ENCODE data around the gene CHL1. TPM values are rescaled to one million over a fixed set of nuclear protein-coding genes. Genes with fewer than 3 reads are reported as not detected.

CHL1 gene
- total RNA-seq, 2 donors from 2014 or later = 6.1 to 10.5 TPM

GRCh38 chr3:263393-263792, 66.8 kb downstream of the CHL1 start:
- Histone ChIP-seq H3K9me3 (no peaks in the 10 kb centered on the region), H3K27ac (no peak overlapping the region), H3K36me3 (no peaks in the 10 kb centered on the region), H3K4me3 (no peak overlapping the region), H3K4me1 (replicated peaks) (no peaks in the 10 kb centered on the region), H3K27me3 (replicated peaks; ENCODE audit: insufficient read depth) (no peaks in the 10 kb centered on the region)
- TF ChIP-seq POLR2AphosphoS5 (IDR thresholded peaks at IDR 0.05) (no peak), CTCF (IDR thresholded peaks at IDR 0.05) (no peak), POLR2A (IDR thresholded peaks at IDR 0.05) (no peak)
- WGBS = 76% methylated on average over 4 of the region's 4 CpGs
- intact Hi-C loops (cut with DNase I) = no loop called here
- DNase-seq (ENCODE audit: low spot score) = no peak

GRCh38 chr3:264394-265156, 68.0 kb downstream of the CHL1 start:
- intact Hi-C loops (cut with DNase I) = no loop called here
- no peaks in the 10 kb centered on the region for H3K27me3 ChIP-seq (replicated peaks; ENCODE audit: insufficient read depth)
- no peaks in the 10 kb centered on the region for H3K9me3 ChIP-seq
- no peak overlapping the region for H3K4me3 ChIP-seq
- WGBS = 43% methylated on average over 9 of the region's 9 CpGs
- peak; percentile 6 for DNase-seq (ENCODE audit: low spot score)
- no peaks in the 10 kb centered on the region for H3K36me3 ChIP-seq
- no peak for TF ChIP-seq CTCF (IDR thresholded peaks at IDR 0.05)
- no peak for TF ChIP-seq POLR2A (IDR thresholded peaks at IDR 0.05)
- TF ChIP-seq POLR2AphosphoS5 (IDR thresholded peaks at IDR 0.05) = no peak
- H3K4me1 ChIP-seq (replicated peaks) = no peaks in the 10 kb centered on the region
- no peak overlapping the region for H3K27ac ChIP-seq

GRCh38 chr3:267101-267500, 70.5 kb downstream of the CHL1 start:
- Histone ChIP-seq H3K27ac (no peak overlapping the region), H3K9me3 (no peaks in the 10 kb centered on the region), H3K4me1 (replicated peaks) (no peaks in the 10 kb centered on the region), H3K4me3 (no peak overlapping the region), H3K27me3 (replicated peaks; ENCODE audit: insufficient read depth) (no peaks in the 10 kb centered on the region), H3K36me3 (no peaks in the 10 kb centered on the region)
- intact Hi-C loops (cut with DNase I) = no loop called here
- no peak for TF ChIP-seq POLR2AphosphoS5 (IDR thresholded peaks at IDR 0.05)
- TF ChIP-seq POLR2A (IDR thresholded peaks at IDR 0.05) = no peak
- no peak for TF ChIP-seq CTCF (IDR thresholded peaks at IDR 0.05)
- DNase-seq (ENCODE audit: low spot score) = no peak
- WGBS = 98% methylated on average over 1 of the region's 1 CpG

GRCh38 chr3:270688-271087, 74.1 kb downstream of the CHL1 start:
- Histone ChIP-seq H3K9me3 (no peaks in the 10 kb centered on the region), H3K4me3 (no peak overlapping the region), H3K27ac (no peak overlapping the region), H3K36me3 (no peaks in the 10 kb centered on the region), H3K4me1 (replicated peaks) (no peaks in the 10 kb centered on the region), H3K27me3 (replicated peaks; ENCODE audit: insufficient read depth) (no peaks in the 10 kb centered on the region)
- intact Hi-C loops (cut with DNase I) = no loop called here
- no peak for DNase-seq (ENCODE audit: low spot score)
- TF ChIP-seq POLR2AphosphoS5 (IDR thresholded peaks at IDR 0.05) (no peak), CTCF (IDR thresholded peaks at IDR 0.05) (no peak), POLR2A (IDR thresholded peaks at IDR 0.05) (no peak)
- WGBS = 80% methylated on average over 2 of the region's 2 CpGs

GRCh38 chr3:274927-275326, 78.4 kb downstream of the CHL1 start:
- Histone ChIP-seq H3K27me3 (replicated peaks; ENCODE audit: insufficient read depth) (no peaks in the 10 kb centered on the region), H3K4me1 (replicated peaks) (no peaks in the 10 kb centered on the region), H3K36me3 (no peaks in the 10 kb centered on the region), H3K9me3 (no peaks in the 10 kb centered on the region), H3K4me3 (no peak overlapping the region), H3K27ac (no peak overlapping the region)
- TF ChIP-seq POLR2A (IDR thresholded peaks at IDR 0.05) (no peak), POLR2AphosphoS5 (IDR thresholded peaks at IDR 0.05) (no peak)
- WGBS = 58% methylated on average over 2 of the region's 2 CpGs
- intact Hi-C loops (cut with DNase I) = no loop called here
- no peak for DNase-seq (ENCODE audit: low spot score)

Measured in prostate gland (tissue), 2 donors.